ENCODE data around the gene USP17L13.
"Not testable (repeated sequence)": the region's sequence is repeated elsewhere in the genome, so short reads cannot be mapped to it uniquely, and the experiment has no call there.

Gene USP17L13

GRCh38 chr4:9271719-9272118 lies 47.0 kb downstream of the USP17L13 start:
- H3K4me1 ChIP-seq, H3K9ac ChIP-seq, H3K4me2 ChIP-seq, H4K20me1 ChIP-seq, H3K36me3 ChIP-seq, H3K9me3 ChIP-seq, H3K27me3 ChIP-seq, H3K27ac ChIP-seq, H3K4me3 ChIP-seq: not testable (repeated sequence)
